Stomach (tissue), 9 donors: Measurements from ENCODE around the gene LRRC7. TPM values are rescaled to one million over a fixed set of nuclear protein-coding genes. Genes with fewer than 3 reads are reported as not detected.

Source experiments
- DNase-seq, 2 donors: peaks; one replicate each; pipeline versions ENCODE4 v3.0.0 to v3.0.0-alpha.2; 2013 to 2019
- H3K27ac ChIP-seq, 5 donors: fragments of 200-600 bp in 4 of 5; sonication (generic) in 4 of 5; one replicate each; pipeline ENCODE4 v1.5.1; 2013 to 2019; ENCODE audit warnings: mild to moderate bottlenecking in 1 of 5, moderate library complexity in 1 of 5
- H3K27me3 ChIP-seq, 3 donors: fragments of 200-600 bp; sonication (generic); one replicate each; pipeline ENCODE4 v1.5.1; 2017 to 2019; ENCODE audit warnings: mixed run types in 1 of 3
- H3K36me3 ChIP-seq, 4 donors: fragments of 200-600 bp; sonication (generic); 1 replicate in 3 of 4; 2 replicates in 1 of 4; pipeline ENCODE4 v1.5.1; 2016 to 2019
- H3K4me1 ChIP-seq, 4 donors: fragments of 200-600 bp; sonication (generic); one replicate each; pipeline ENCODE4 v1.5.1; 2016 to 2019
- H3K4me3 ChIP-seq, 4 donors: fragments of 200-600 bp; sonication (generic) in 3 of 4; one replicate each; pipeline ENCODE4 v1.5.1; 2016 to 2019; ENCODE audit warnings: mild to moderate bottlenecking in 1 of 4
- H3K9me3 ChIP-seq, 4 donors: fragments of 200-600 bp; sonication (generic); one replicate each; pipeline ENCODE4 v1.5.1; 2016 to 2019
- CTCF ChIP-seq, 7 experiments: fragments of 450-650 bp in 4 of 7; fragments of 200-600 bp in 3 of 7; sonication (generic) in 3 of 7; IDR thresholded peaks; one replicate each; pipeline ENCODE4 v1.5.1; 2016 to 2019; ENCODE audit warnings: antibody characterized with exemption in 7 of 7, control low read depth in 2 of 7, mild to moderate bottlenecking in 1 of 7
- EP300 ChIP-seq: sonication (generic); formaldehyde crosslinking; IDR thresholded peaks from one replicate; pipeline ENCODE4 v1.6.1; 2017; ENCODE audit warnings: antibody characterized with exemption
- POLR2A ChIP-seq, 4 donors: fragments of 450-650 bp; IDR thresholded peaks; one replicate each; pipeline ENCODE4 v1.6.1; 2016; ENCODE audit warnings: antibody characterized with exemption in 4 of 4, control low read depth in 2 of 4, mild to moderate bottlenecking in 1 of 4, moderate library complexity in 1 of 4
- POLR2AphosphoS5 ChIP-seq, 3 donors: sonication (generic); formaldehyde crosslinking; IDR thresholded peaks; one replicate each; pipeline ENCODE4 v1.6.1; 2016; ENCODE audit warnings: antibody characterized with exemption in 3 of 3
- WGBS, 5 donors: extraction: QIAGEN DNeasy Blood & Tissue Kit in 3 of 5; methylation state at CpG; one replicate each; pipeline versions ENCODE4 v1.1.5 to v1.1.7; 2013 to 2018; 5-methylcytosine and 5-hydroxymethylcytosine counted together
- intact Hi-C: fragments of 100-400 bp; cut with DNase I; formaldehyde crosslinking; loops from one replicate; pipeline ENCODE4 v1.15.1; 2023; ENCODE audit warnings: low total_unique reads
- polyA plus RNA-seq, 3 donors: library from polyadenylated mRNA; stranded (reverse); fragments of 200-250 nt; gene quantifications; one replicate each; pipeline ENCODE4 v1.2.3, GENCODE V29; 2013
- total RNA-seq, 5 donors: library from RNA; depleted of rRNA; stranded (reverse); fragments of >200 nt; gene quantifications; one replicate each; pipeline versions ENCODE4 v1.1.0 to v1.2.3, GENCODE V29; 2014 to 2016
- donor health status: healthy with polysubstance abuse.
- donor health status: Bipolar disorder and iron deficiency.
- donor health status: healthy.

The LRRC7 gene
- total and polyA plus RNA-seq, 8 donors, result 0.06 to 22.4 (median 0.31) TPM; not detected in 1

DNA sequence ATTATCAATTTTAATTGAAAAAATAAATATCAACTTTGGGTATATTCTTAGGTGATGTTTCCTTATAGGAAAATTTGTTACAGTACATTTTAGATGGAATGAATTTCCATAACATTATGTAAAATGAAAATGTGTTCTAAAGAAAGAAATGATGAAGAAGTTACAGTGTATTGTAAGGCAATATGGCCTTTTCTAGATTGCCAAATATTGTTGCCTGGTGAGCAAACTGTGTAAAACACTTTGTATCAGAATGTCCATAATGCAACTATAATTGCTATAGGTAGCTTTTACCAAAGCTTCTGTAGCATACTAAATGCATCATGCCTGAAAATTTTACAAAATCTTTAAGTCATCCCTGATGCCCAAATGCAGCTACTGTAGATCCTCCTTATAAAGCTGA, 285.0 kb downstream of the LRRC7 start:
- no peak for DNase-seq
- no peaks in the 10 kb centered on the region for H3K4me1 ChIP-seq
- no peaks in the 10 kb centered on the region for H3K36me3 ChIP-seq
- no peak overlapping the region for H3K4me3 ChIP-seq
- H3K27ac ChIP-seq, result no peak overlapping the region
- intact Hi-C loops, result no loop called here
- no peaks in the 10 kb centered on the region for H3K27me3 ChIP-seq
- H3K9me3 ChIP-seq, result no peaks in the 10 kb centered on the region
- TF ChIP-seq CTCF (IDR thresholded peaks at IDR 0.05) (no peak), POLR2A (IDR thresholded peaks at IDR 0.05) (no peak), EP300 (no peak), POLR2AphosphoS5 (IDR thresholded peaks at IDR 0.05) (no peak)

GRCh38 chr1:69858534-69858933, 290.8 kb downstream of the LRRC7 start:
- no peaks in the 10 kb centered on the region for H3K4me1 ChIP-seq
- no peaks in the 10 kb centered on the region for H3K27me3 ChIP-seq
- no peak overlapping the region for H3K27ac ChIP-seq
- 64 to 76% (median 74%) methylated on average over 1 of the region's 1 CpG for WGBS, 5 donors
- H3K4me3 ChIP-seq, result no peak overlapping the region
- intact Hi-C loops, result no loop called here
- DNase-seq, result no peak
- H3K9me3 ChIP-seq, result no peaks in the 10 kb centered on the region
- TF ChIP-seq CTCF (IDR thresholded peaks at IDR 0.05) (no peak), POLR2A (IDR thresholded peaks at IDR 0.05) (no peak), EP300 (no peak), POLR2AphosphoS5 (IDR thresholded peaks at IDR 0.05) (no peak)
- H3K36me3 ChIP-seq, result no peaks in the 10 kb centered on the region

DNA sequence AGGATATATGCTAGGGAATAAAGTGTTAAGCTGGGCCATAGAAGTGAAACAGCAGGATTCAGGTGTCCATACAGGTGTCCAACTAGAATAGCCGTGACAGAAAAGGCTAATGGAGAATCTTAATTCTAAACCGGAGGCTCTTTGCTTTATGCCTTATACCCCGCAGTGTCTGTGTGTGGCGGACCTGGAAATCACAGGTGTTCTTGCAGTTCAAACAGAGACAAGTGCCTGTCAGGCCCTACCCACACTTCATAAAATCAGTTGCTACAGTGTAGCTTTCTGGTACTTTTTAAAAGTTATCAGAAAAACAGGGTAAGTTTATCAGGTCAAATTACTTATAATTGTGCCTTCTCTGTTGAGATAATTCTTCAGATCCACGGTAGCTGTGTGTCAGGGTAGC, 293.9 kb downstream of the LRRC7 start:
- TF ChIP-seq POLR2AphosphoS5 (IDR thresholded peaks at IDR 0.05), result no peak
- no peak for TF ChIP-seq EP300
- TF ChIP-seq CTCF (IDR thresholded peaks at IDR 0.05), result no peak
- no peak for TF ChIP-seq POLR2A (IDR thresholded peaks at IDR 0.05)
- intact Hi-C loops, result no loop called here

DNA sequence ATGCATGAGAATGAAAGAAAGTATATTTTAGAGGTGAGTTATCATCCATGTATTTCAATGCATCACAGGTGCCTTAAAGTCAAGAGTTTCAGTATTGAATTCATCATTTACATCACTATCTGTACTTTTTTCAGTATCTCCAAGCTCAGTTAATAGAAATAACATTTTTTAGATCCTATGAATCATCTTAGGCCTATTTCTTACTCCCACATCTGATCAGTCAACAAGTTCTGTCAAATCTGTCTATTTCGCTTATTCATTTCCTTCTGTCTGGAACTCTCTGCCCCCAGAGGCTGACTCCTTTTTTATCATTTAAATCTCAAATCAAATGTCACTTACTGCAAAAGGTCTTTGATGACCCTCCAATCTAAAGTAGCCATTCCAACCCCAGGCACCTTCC, 295.2 kb downstream of the LRRC7 start:
- H3K4me1 ChIP-seq, result no peaks in the 10 kb centered on the region
- TF ChIP-seq EP300, result no peak
- TF ChIP-seq POLR2AphosphoS5 (IDR thresholded peaks at IDR 0.05), result no peak
- intact Hi-C loops, result no loop called here
- H3K27me3 ChIP-seq, result no peaks in the 10 kb centered on the region
- no peak for DNase-seq
- no peaks in the 10 kb centered on the region for H3K9me3 ChIP-seq
- no peaks in the 10 kb centered on the region for H3K36me3 ChIP-seq
- 85 to 95% (median 90%) methylated on average over 1 of the region's 1 CpG for WGBS, 5 donors
- H3K4me3 ChIP-seq, result no peak overlapping the region
- H3K27ac ChIP-seq, result no peak overlapping the region

More for the DNA sequence above, 293.9 kb downstream of the LRRC7 start:
- no peaks in the 10 kb centered on the region for H3K4me1 ChIP-seq
- H3K36me3 ChIP-seq, result no peaks in the 10 kb centered on the region
- no peak overlapping the region for H3K27ac ChIP-seq
- H3K9me3 ChIP-seq, result no peaks in the 10 kb centered on the region
- H3K27me3 ChIP-seq, result no peaks in the 10 kb centered on the region
- no peak for DNase-seq
- WGBS, 5 donors, result 76 to 84% (median 80%) methylated on average over 5 of the region's 5 CpGs
- no peak overlapping the region for H3K4me3 ChIP-seq

- no peak for TF ChIP-seq POLR2AphosphoS5 (IDR thresholded peaks at IDR 0.05)
- TF ChIP-seq EP300, result no peak
- no peak for TF ChIP-seq POLR2A (IDR thresholded peaks at IDR 0.05)
- no peak for TF ChIP-seq CTCF (IDR thresholded peaks at IDR 0.05)
- WGBS, 5 donors, result 47 to 59% (median 53%) methylated on average over 1 of the region's 1 CpG
- no peaks in the 10 kb centered on the region for H3K27me3 ChIP-seq
- DNase-seq, result no peak
- no peak overlapping the region for H3K27ac ChIP-seq
- H3K36me3 ChIP-seq, result no peaks in the 10 kb centered on the region
- H3K4me1 ChIP-seq, result no peaks in the 10 kb centered on the region
- H3K9me3 ChIP-seq, result no peaks in the 10 kb centered on the region
- intact Hi-C loops, result no loop called here
- H3K4me3 ChIP-seq, result no peak overlapping the region
Observed at GRCh38 chr1:69863704-69864103, 296.0 kb downstream of the LRRC7 start.
